ENCODE results near the gene ANK2. TPM values are rescaled to one million over a fixed set of nuclear protein-coding genes. Genes with fewer than 3 reads are reported as not detected.

ANK2 gene
- total RNA-seq, 2 experiments from 2014 or later = 1.5 to 1.9 TPM

DNA sequence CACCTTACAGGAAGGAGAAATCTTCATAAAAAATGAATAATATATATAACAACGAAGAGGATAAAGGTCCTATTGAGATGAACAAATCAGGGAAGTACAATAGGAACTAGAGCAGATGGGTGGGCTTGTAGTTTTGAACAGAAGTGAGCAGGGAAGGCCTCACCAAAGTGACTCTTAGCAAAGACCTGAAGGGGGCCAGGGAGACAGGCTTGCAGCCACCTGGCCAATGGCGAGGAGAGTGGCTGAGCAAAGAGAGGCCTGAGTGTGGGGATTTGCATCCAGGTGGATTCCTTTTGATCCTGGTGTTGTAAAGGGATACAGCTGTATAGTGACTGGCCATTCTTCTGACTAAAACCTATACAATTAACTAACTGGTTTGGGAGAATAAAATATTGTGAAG is 358.0 kb downstream of the ANK2 start:
- H3K4me1 Mint-ChIP-seq = peaks cover 5% of the 10 kb centered on the region
- H3K36me3 Mint-ChIP-seq (ENCODE audit: low read depth) = no peaks in the 10 kb centered on the region
- no peaks in the 10 kb centered on the region for H3K9me3 Mint-ChIP-seq
- no peak overlapping the region for H3K4me3 Mint-ChIP-seq
- no peaks in the 10 kb centered on the region for H3K27me3 Mint-ChIP-seq
- POLR2A ChIA-PET = no interaction called here
- DNase-seq = no peak
- no peak overlapping the region for H3K27ac Mint-ChIP-seq
- CTCF ChIA-PET = no interaction called here

DNA sequence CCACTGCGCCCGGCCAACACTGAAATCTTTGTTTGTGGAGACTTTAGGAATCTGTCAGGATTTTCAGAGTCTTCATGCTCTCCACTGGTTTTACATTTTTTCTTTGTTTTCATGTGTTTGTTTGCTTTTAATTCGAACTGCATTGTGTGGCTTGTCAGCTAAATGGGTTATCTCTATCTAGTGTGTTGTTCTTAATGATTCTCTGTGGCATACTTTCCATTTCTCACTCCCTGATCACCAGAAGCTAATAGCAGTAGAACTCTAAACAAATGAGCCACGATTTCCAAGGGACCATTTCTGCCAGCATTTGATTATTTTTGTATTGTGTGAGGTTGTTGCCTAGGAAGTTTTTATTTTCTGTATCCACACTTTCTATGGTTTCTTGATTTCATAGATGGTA is 359.7 kb downstream of the ANK2 start:
- Mint-ChIP-seq H3K36me3 (ENCODE audit: low read depth) (no peaks in the 10 kb centered on the region), H3K9me3 (no peaks in the 10 kb centered on the region), H3K27me3 (no peaks in the 10 kb centered on the region), H3K4me1 (peaks cover 5% of the 10 kb centered on the region), H3K27ac (no peak overlapping the region), H3K4me3 (no peak overlapping the region)
- POLR2A ChIA-PET = no interaction called here
- DNase-seq = no peak
- CTCF ChIA-PET = interaction anchor here (1.5 kb wide), 1 partner anchor 15 kb away, joined by 4 read pairs; no protein-coding TSS in a partner anchor

DNA sequence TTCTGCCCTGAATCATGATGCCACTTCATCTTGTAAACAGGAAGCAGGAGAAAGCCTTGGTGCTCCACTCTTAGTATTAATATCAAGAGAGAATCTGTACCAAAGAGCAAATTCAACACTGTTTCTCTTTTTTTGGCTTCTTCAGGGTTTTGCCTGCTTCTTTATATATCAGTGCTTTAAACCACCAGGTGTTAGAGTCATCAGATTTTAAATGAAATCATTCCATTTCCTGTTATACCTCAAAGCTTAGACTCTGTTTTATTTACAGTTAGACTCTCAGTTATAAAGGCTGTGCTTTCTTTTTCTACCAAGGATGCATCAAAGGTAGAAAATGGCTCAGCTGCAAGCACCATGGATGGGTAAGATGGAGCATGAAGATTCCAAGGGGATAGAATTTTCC is 361.2 kb downstream of the ANK2 start:
- ChIA-PET POLR2A (no interaction called here), CTCF (no interaction called here)
- H3K36me3 Mint-ChIP-seq (ENCODE audit: low read depth) = no peaks in the 10 kb centered on the region

DNA sequence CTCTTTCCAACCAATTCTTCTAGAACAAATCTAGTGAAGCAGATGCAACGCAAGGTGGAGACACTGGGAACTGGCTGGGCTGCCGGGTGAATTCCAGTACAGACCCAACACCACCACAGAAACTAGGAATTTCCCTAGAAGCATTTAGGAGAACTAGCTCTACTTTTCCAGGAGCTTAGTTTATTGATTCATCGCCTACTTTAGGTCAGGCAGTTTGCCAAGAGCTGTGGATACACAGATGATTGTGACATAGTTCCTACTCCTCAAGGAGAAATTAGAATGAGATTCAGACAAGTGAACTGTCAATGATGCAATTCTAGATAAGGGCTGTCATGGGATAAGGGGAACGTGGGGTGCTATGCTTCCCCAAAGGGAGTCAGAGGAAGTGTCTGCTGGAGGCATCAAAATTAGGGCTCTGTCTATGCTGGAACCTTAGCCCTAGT is 362.1 kb downstream of the ANK2 start:
- ChIA-PET CTCF (no interaction called here), POLR2A (no interaction called here)
- no peaks in the 10 kb centered on the region for H3K27me3 Mint-ChIP-seq
- H3K27ac Mint-ChIP-seq = no peak overlapping the region
- no peak overlapping the region for H3K4me3 Mint-ChIP-seq
- no peaks in the 10 kb centered on the region for H3K9me3 Mint-ChIP-seq
- H3K36me3 Mint-ChIP-seq (ENCODE audit: low read depth) = no peaks in the 10 kb centered on the region
- no peak for DNase-seq
- peaks cover 5% of the 10 kb centered on the region for H3K4me1 Mint-ChIP-seq

More for the DNA sequence above, 361.2 kb downstream of the ANK2 start:
- Mint-ChIP-seq H3K9me3 (no peaks in the 10 kb centered on the region), H3K27me3 (no peaks in the 10 kb centered on the region), H3K4me1 (peaks cover 5% of the 10 kb centered on the region), H3K4me3 (no peak overlapping the region), H3K27ac (no peak overlapping the region)
- DNase-seq = no peak

DNA sequence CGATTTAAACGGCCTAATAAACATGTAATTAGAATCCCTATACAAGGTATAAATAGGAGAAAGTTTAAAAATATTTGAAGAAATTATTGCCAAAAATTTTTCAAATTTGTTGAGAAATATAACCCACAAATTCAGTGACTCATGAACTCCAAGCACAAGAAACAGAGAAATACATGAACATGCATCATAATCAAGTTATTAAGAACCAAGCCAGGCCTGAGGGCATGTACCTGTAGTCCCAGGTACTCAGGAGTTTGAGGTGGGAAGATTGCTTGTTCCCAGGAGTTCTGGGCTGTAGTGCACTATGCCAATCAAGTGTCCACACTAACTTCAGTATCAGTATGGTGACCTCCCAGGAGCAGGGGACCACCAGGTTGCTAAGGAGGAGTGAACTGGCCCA is 370.2 kb downstream of the ANK2 start:
- H3K4me1 Mint-ChIP-seq = no peaks in the 10 kb centered on the region
- ChIA-PET CTCF (no interaction called here), POLR2A (no interaction called here)
- H3K4me3 Mint-ChIP-seq = no peak overlapping the region
- H3K27me3 Mint-ChIP-seq = peaks cover 7% of the 10 kb centered on the region
- H3K9me3 Mint-ChIP-seq = peaks cover 8% of the 10 kb centered on the region
- no peaks in the 10 kb centered on the region for H3K36me3 Mint-ChIP-seq (ENCODE audit: low read depth)
- DNase-seq = no peak
- H3K27ac Mint-ChIP-seq = no peak overlapping the region

DNA sequence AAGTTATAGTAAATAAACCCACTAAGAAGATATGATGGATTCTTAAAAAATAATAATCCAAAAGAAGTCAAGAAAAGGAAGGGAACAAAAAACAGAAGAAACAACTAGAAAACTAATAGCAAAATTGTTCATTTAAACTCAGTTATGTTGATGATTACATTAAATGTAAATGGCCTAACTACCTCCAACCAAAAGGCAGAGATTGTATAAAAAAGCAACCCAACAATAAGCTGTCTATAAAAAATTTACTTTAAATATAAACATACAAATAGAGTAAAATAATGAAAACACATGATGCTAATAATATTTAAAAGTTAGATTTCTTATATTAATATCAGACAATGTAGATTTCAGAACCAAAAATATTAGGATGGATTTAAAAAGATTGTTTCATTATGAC is 371.5 kb downstream of the ANK2 start:
- Mint-ChIP-seq H3K4me1 (no peaks in the 10 kb centered on the region), H3K36me3 (ENCODE audit: low read depth) (no peaks in the 10 kb centered on the region), H3K4me3 (no peak overlapping the region), H3K27me3 (peaks cover 7% of the 10 kb centered on the region), H3K27ac (no peak overlapping the region), H3K9me3 (peaks cover 8% of the 10 kb centered on the region)
- ChIA-PET CTCF (interaction anchor here (2.0 kb wide), 1 partner anchor 26 kb away, joined by 5 read pairs; no protein-coding TSS in a partner anchor), POLR2A (no interaction called here)
- DNase-seq = no peak

DNA sequence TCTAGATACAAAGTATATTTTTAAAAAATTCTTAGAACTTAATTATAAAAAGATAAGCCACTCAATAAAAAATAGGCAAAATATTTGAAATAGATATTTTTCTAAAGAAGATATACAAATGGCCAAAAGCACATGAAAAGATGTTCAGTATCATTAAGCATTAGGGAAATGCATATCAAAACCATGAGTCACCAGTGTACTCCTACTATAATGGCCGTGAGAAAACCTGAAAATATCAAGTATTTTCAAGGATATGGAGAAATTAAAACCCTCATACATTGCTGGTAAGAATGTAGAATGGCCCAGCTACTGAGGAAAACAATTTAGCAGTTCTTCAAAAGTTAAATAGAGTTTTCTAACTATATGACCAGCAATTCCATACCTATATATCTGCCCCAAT is 374.2 kb downstream of the ANK2 start:
- no peak overlapping the region for H3K27ac Mint-ChIP-seq
- no peaks in the 10 kb centered on the region for H3K36me3 Mint-ChIP-seq (ENCODE audit: low read depth)
- H3K4me1 Mint-ChIP-seq = no peaks in the 10 kb centered on the region
- H3K9me3 Mint-ChIP-seq = peaks cover 8% of the 10 kb centered on the region
- DNase-seq = no peak
- peaks cover under 1% of the 10 kb centered on the region for H3K27me3 Mint-ChIP-seq
- ChIA-PET CTCF (no interaction called here), POLR2A (no interaction called here)
- H3K4me3 Mint-ChIP-seq = no peak overlapping the region

DNA sequence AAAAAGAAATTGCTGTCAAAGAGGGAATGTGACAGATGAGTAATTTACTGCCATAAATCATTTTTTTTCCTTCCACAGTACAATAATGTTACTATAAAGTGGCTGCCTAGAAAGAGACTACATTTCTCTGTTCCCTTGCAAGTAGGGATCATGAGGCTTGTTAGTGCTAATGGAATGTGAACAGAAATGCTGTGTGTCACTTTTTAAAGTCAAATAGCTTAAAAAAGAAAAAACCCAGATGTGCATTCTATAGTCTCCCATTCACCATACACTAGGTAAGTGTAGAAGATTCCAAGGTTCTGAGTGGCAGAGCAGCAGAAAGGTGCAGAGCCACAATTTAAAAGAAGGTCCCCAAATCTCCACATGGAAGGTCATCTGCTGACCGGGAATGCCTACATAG is 383.7 kb downstream of the ANK2 start:
- DNase-seq = no peak
- CTCF ChIA-PET = no interaction called here
- Mint-ChIP-seq H3K27me3 (no peaks in the 10 kb centered on the region), H3K36me3 (ENCODE audit: low read depth) (no peaks in the 10 kb centered on the region), H3K4me1 (peaks cover 13% of the 10 kb centered on the region), H3K4me3 (no peak overlapping the region), H3K9me3 (peaks cover 5% of the 10 kb centered on the region), H3K27ac (no peak overlapping the region)
- POLR2A ChIA-PET = no interaction called here
